HG03280 (cell line): ENCODE results near the gene ALDH8A1.

Experiments
- ATAC-seq: cut with Tn5 transposase; IDR thresholded peaks from one replicate; pipeline ENCODE4 v1.9.1; 2021; ENCODE audit warnings: mild to moderate bottlenecking, moderate library complexity; ENCODE audit not compliant: unreplicated experiment

The ALDH8A1 gene

GRCh38 chr6:134873500-134874388 lies 76.2 kb downstream of the ALDH8A1 start:
- ATAC-seq: no peak

GRCh38 chr6:134870677-134871498 lies 79.0 kb downstream of the ALDH8A1 start:
- ATAC-seq: peak; percentile 89

GRCh38 chr6:134868812-134869211 lies 81.1 kb downstream of the ALDH8A1 start:
- ATAC-seq: no peak
